OCI-LY3 (cell line): ENCODE results near the gene SLC2A6.

Experiments
- EZH2phosphoT487 ChIP-seq: fragments of 200-600 bp; shearing (Covaris generic); IDR thresholded peaks from 2 replicates; pipeline ENCODE4 v1.6.1; 2018; ENCODE audit warnings: antibody characterized with exemption, mixed run types, low read depth
- TF ChIP-seq, protein P1 (sequence below): fragments of 200-600, 300-600 bp; sonication (generic); IDR thresholded peaks from 2 replicates; pipeline ENCODE4 v1.5.1; 2014; ENCODE audit warnings: antibody characterized with exemption, low read length, low read depth

DNA sequence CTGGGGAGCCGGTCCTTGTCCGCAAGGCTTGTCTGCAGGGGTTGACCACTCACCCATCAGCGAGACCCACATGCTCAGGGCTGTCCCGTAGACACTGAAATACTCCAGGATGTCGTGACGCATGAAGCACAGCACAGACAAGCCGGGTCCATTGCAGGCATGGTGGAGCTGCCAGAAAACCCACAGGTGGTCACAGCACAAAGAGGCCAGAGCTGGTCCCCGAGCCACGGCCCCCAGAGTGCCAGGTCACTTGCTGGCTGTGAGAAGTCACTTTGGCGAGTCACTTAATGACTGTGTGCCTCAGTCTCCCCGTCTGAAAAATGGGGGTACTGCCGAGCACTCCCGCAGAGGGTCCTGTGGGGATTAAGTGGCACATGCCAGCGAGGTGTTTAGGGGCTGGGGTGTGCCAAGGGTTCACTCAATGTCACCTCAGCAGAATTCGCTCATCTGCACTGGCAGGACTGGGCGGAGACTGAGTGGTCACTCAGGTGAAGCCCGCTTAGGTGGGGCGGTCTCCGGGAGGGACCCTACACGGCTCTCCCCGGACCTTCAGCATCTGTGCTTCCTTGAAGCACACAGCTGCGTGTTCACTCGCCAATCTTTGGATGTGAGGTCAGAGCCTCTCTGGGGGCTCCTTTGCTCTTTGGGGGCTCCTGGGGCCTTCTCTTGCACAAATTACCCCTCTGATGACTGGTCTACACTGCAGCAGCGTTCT, 41.4 kb upstream of the SLC2A6 start:
- TF ChIP-seq, protein P1, sequence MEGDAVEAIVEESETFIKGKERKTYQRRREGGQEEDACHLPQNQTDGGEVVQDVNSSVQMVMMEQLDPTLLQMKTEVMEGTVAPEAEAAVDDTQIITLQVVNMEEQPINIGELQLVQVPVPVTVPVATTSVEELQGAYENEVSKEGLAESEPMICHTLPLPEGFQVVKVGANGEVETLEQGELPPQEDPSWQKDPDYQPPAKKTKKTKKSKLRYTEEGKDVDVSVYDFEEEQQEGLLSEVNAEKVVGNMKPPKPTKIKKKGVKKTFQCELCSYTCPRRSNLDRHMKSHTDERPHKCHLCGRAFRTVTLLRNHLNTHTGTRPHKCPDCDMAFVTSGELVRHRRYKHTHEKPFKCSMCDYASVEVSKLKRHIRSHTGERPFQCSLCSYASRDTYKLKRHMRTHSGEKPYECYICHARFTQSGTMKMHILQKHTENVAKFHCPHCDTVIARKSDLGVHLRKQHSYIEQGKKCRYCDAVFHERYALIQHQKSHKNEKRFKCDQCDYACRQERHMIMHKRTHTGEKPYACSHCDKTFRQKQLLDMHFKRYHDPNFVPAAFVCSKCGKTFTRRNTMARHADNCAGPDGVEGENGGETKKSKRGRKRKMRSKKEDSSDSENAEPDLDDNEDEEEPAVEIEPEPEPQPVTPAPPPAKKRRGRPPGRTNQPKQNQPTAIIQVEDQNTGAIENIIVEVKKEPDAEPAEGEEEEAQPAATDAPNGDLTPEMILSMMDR = no peak
- TF ChIP-seq EZH2phosphoT487 = no peak
